SK-N-MC (cell line): Measurements from ENCODE around the gene ADAMTS17.

Experiments
- EZH2 ChIP-seq: fragments of 200-600 bp; sonication (generic); IDR thresholded peaks from one replicate; pipeline ENCODE4 v1.6.1; 2017; ENCODE audit warnings: antibody characterized with exemption
- POLR2AphosphoS5 ChIP-seq: IDR thresholded peaks from 2 replicates; pipeline ENCODE4 v1.6.1; 2012; ENCODE audit warnings: mild to moderate bottlenecking, low read depth, low read length, borderline replicate concordance

DNA sequence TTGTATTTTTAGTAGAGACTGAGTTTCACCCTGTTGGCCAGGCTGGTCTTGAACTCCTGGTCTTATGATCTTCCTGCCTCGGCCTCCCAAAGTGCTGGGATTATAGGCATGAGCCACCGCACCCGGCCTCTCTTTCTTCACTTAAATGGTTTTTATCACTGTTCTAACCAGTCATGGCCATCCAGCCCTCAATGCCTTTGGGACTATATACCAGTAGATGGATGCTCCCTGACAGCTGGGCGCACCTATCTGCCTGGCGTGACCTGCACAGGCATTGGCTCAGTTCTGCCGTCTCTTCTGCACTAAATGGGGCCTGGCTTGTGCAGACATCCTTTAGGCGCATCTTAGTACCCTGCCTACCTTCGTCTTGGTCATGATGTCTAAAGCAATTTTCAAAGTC, 233.4 kb downstream of the ADAMTS17 start:
- no peak for TF ChIP-seq POLR2AphosphoS5
- TF ChIP-seq EZH2, result no peak
